Stimulated activated CD8-positive, alpha-beta memory T cell treated with anti-CD3 and anti-CD28 coated beads, Interleukin-4, amount 100 ng/mL, for 48 hours (primary cell): ENCODE measurements around the gene ZP2.
"Not testable (repeated sequence)": the region's sequence is repeated elsewhere in the genome, so short reads cannot be mapped to it uniquely, and the experiment has no call there.

Experiments used
- DNase-seq: peaks from one replicate; pipeline ENCODE4 v3.0.0-alpha.2; 2020

ZP2 gene

DNA sequence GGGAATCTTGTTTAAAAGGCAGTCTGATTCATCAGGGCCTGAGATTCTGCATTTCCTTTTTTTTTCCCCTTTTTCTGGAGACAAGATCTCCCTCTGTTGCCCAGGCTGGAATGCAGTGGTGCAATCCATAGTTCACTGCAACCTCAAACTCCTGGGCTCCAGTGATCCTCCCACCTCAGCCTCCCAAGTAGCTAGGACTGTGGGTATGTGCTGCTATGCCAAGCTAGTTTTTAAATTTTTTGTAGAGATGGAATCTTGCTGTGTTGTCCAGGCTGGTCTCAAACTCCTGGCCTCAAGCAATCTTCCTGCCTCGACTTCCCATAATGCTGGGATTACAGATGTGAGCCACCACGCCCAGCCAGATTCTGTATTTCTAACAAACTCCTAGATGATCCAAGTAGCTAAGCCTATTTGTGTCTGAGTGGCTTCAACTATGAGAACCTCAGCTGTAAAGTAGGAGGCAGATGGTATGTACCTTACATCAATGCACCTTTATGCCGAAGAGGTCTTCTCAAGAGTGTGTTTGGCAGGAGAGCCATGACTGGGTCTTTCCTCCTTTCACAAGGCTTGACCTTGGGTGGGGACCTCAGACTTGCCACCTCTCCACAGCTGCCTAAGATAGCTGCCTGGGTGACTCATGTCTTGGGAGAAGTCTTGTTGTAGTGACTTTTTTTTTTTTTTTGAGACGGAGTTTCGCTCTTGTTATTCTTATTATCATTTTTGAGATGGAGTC, 42.0 kb downstream of the ZP2 start:
- DNase-seq, result no peak

DNA sequence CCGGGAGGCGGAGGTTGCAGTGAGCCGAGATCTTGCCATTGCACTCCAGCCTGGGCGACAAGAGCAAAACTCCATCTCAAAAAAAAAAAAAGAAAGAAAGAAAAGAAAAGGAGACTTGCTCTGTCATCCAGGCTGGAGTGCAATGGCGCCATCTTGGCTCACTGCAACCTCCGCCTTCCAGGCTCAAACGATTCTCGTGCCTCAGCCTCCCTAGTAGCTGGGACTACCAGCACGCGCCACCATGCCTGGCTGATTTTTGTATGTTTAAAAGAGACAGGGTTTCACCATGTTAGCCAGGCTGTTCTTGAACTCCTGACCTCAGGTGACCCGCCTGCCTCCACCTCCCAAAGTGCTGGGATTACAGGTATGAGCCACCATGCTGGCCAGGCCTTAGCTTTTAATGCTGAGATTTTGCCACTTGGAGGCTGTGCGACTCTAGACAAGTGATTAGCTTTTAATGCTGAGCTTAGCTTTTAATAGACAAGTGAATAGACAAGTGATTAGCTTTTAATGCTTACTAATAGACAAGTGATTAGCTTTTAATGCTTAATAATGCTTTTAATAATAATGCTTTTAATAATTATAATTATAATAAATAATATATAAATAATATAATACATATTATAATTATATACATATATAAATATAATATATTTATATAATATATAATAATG, 43.3 kb downstream of the ZP2 start:
- no peak for DNase-seq

DNA sequence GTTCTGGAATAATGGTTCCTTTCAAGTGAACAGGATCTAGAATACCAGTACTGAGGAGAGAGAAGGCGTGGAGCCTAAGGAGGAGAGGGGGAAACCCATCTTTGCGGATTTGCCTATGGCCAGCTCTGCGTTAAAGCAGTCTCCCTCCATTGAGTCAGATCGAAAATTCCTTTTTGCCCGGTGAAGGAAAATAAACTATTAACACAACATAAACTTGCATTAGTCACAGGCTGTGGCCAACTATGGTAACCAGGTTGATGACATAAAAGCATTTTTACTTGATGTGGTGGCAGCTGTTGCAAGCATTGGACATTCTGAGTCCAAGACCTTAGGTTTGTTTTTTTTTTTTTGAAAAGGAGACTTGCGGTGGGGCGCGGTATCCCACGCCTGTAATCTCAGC, 44.0 kb downstream of the ZP2 start:
- no peak for DNase-seq

DNA sequence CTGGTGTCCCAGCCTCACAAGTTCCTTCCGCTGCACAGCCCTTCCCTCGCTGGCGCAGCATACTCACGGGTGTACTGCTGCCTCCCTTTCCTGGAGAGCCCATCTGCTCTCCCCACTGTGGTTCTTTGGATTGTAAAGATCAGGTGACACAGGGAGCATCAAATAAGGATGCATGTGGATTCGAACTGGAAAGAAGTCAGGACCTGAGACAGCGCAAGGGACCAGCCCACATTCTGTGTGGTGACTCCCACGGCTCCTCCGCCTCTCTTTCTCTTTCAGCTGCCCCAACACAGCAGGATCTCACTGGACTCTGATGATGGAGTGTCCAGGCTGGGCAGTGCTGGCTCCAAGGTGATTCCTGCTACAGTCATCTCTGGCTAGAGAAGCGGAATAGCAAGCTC, 44.8 kb downstream of the ZP2 start:
- DNase-seq, result no peak

DNA sequence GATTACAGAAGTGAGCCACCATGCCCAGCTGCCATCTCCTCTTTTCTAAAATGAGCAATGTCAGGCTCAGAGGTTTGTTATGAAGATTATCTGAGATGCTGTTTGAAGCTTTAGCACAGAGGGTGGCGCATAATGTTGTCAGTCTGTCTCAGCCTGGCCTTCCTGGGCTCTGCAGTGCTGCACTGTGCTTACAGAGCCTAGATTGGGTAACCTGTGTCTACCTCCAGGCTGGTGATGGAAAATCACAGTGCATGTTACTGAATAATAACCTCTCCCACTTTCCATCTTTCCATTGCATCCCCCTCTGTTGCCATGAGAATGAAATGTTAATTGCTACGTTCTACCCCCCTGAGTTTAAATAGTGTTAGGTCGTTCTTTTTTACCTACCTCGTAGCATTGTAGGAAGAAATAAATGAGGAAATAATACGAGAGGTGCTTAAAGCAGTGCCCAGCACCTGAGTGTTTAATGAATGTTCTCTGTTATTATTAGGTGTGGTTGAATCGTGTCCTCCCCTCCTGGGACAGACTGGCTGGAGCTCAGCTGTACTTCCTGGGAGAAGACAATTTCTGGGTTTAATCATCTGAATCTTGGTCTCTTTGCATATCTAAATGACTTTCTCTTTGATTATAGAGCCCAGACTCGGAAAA, 46.7 kb downstream of the ZP2 start:
- DNase-seq, result no peak

DNA sequence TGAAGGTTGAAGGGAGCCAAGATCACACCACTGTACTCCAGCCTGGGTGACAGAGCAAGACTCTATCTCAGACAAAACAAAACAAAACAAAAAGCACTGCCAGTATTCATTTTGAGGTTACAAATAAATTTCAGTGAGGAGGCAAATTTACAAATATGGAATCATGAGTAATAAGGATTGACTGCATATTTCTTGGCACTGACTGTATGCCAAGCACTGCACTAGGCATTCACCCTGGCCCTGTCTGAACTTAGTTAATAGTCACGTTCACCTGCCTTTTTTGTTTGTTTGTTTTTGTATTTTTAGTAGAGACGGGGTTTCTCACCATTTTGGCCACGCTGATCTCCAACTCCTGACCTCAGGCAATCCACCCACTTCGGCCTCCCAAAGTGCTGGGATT, 47.8 kb downstream of the ZP2 start:
- no peak for DNase-seq

DNA sequence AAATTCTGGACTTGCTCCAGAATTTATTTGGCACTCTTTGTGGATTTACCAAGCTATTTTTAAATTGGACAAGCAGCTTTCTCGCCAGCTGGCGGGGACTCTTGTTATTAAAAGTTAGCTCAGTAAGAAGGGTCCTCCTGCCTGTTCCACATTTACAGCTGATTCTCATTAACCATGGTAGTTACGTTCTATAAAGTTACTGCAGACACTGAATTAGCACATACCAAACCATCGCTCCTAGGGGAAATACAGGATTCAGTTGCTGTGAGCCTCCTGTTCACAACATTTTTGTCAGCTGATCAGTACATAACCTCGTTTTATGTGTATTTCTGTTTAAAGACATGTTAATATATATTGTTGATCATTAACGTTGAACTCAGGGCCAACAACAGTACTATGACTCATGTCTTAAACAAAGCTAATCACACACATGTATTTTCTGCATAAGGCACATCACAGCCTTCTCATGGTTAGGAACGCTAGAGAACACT, 48.7 kb downstream of the ZP2 start:
- no peak for DNase-seq

DNA sequence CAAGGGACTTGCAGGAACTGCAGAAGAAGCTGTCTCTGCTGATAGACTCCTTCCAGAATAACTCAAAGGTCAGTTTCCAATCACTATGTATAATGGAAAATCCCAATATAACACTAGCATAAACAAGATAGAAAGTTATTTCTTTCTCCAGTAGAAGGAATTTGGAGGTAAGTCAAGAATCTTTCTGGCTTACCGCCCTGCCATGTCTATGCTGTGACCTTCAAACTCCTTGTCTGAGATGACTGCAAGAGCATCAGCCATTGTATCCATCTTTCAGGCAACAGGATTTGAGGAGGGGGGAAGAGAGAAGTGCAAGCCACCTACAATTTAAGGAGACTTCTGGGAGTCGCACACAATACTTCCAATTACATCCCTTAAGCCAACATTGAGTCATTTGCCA, 50.2 kb downstream of the ZP2 start:
- no peak for DNase-seq

DNA sequence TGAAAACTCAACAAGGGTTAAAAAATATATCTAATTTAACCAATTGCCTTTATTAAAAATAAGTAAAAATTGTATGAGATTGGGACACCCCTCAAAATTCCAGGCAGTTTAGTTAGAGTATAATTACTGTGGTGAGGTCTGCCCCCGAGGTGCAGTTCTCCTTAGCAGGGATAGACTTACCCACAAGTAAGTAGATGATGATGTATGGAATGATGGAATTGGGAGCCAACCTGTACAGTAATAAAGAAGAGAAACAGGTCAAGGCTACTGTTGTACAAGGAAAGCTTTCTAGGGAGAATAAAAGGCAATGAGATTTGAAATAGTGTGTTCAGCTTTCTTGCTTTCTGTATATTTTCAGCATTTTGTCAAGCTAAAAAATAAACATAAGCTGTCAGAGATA, 51.1 kb downstream of the ZP2 start:
- no peak for DNase-seq

DNA sequence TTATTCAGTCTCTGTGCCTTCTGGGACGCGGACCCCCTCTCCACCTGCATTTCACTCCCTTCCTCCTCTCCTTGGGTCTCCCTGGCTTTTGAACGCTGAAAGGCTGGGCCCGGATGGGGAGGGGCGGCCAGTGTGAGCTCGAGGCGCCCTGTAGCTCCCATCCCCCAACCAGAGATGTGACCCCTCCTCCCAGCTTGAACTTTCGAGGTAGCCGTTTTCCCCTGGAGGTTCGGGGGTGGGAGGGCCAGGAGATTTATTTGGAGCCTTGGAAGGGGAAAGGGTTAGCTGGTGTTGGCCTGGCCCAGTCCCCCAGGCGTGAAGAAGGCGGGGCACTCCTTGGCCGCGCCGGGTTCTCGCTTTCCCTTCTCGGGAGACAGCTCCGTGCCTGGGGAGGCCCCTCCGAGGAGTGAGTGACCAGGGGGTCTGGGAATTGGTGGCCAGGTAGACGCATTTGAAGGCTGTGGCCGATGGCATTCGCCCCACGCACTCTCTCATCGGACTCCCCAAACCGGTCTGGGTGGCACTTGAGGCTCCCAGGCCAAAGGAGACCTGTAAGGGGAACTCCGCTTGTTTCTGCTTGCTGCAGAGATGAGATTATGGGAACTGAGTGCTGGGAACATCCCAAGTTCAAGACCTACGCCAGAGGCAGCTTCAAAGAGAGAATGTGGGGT, 52.0 kb downstream of the ZP2 start:
- DNase-seq, result no peak

DNA sequence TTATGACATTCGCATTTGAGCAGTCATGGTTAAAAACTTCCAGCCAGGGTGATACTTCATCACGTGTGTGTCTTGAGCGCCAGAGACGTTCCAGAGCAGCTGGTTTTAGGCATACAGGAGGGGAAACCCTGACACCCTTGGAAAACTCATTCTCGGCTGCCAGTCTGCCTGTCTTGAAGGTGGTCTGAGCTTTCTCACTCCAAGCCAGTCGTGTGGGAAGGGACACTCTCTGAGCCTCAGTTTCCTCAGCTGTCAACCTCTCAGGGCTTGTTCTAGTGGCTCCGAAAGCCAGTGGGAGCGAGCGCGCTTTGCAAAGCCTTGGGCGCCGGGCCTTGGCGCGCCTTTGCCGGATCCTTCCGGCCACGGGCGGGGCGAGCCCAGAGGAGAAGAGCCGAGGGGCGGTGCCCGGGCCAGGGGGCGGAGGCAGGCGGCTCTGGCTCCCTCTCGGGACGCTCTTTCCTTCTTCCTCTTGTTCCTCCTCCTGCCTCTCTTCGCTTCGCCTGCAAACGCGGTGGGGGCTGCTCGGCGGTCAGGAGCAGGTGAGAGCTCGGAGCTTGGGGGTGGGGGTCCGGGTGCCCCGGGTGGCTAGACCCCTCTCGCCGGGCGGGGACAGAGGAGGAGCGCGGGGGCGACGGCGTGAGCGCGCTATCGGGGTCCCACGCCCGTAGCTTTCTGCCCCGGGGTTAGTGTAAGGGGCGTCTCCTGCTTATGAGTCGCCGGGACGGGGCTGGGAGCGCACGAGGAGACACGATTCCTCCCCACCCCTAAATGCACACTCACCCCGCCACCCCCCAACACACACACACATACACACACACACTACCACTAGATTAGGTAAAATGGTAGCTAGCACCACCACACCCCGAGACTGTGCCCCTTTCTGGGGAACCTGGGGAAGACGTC, 52.9 kb downstream of the ZP2 start, which contains the start of gene LDAF1:
TSS of gene LDAF1 (plus strand) at position 467 of the 903 bp plus-strand sequence. CDS start 2,509 bp downstream, outside the sequence.
- DNase-seq, result peak; percentile 87

DNA sequence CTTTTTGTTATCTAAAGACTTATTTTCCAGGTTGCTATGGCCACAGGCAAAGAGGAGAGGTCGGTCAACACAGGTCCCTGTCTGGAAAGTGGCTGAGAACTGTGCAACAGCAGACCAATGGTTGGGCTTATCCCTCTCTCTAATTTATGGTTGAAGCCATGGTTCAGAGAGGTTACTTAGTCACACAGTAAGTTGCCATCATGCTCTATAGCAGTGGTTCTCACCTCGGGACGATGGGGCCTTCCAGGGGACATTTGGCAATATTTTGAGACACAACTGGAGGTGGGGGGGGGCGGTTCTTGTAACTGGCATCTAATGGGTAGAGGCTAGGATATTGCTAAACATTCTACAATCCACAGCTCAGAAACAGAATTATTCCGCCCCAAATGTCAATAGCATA, 53.7 kb downstream of the ZP2 start:
- DNase-seq, result no peak

DNA sequence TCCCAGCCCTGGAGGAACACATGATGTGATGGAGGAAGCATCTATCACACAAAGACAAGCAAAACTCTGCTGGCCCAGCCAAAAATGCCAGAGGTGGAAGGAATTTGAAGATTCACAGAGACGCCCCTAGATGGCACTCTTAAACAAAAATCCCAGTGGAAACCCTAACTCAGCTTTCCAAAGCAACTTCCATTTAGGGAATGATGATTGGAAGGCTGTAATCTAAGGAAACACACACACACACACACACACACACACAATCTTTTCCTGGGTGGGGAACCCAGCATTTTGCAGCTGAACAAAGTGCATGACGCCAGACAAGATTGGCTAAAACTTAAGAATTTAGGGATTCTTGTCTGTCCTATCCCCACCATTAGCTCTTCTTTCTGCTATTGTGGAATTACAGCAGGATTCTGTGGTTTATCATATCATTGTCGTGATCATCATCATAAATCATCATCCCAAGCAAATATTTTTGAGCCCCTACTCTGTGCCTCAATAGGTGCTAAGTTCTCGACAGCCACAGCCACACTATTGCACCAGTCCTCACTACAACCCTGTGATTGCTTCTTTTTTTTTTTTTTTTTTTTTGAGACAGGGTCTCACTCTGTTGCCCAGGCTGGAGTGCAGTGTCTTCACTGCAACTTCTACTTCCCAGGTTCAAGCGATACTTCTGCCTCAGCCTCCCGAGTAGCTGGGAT, 54.5 kb downstream of the ZP2 start:
- no peak for DNase-seq

DNA sequence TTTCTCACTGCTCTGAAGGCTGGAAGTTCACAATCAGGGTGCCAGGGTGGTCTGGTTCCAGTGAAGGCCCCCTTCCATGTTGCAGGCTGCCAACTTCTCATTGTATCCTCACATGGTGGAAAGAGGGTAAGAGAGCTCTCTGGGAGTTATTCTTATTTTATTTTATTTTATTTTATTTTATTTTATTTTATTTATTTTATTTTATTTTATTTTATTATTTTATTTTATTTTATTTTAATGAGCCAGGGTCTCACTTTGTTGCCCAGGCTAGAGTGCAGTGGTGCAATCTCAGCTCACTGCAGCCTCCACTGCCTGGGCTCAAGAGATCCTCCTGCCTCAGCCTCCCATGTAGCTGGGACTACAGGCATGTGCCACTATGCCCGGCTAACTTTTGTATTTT, 55.4 kb downstream of the ZP2 start:
- DNase-seq, result not testable (repeated sequence)

DNA sequence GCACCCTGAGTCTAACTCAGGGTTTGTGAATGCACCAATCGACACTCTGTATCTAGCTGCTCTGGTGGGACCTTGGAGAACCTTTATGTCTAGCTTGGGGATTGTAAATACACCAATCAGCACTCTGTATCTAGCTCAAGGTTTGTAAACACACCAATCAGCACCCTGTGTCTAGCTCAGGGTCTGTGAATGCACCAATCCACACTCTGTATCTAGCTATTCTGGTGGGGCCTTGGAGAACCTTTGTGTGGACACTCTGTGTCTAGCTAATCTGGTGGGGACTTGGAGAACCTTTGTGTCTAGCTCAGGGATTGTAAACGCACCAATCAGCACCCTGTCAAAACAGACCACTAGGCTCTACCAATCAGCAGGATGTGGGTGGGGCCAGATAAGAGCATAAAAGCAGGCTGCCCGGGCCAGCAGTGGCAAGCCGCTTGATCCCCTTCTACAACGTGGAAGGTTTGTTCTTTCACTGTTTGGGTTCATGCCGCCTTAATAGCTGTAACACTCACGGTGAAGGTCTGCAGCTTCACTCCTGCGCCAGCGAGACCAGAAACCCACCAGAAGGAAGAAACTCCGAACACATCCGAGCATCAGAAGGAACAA, 58.1 kb downstream of the ZP2 start:
- DNase-seq, result not testable (repeated sequence)

DNA sequence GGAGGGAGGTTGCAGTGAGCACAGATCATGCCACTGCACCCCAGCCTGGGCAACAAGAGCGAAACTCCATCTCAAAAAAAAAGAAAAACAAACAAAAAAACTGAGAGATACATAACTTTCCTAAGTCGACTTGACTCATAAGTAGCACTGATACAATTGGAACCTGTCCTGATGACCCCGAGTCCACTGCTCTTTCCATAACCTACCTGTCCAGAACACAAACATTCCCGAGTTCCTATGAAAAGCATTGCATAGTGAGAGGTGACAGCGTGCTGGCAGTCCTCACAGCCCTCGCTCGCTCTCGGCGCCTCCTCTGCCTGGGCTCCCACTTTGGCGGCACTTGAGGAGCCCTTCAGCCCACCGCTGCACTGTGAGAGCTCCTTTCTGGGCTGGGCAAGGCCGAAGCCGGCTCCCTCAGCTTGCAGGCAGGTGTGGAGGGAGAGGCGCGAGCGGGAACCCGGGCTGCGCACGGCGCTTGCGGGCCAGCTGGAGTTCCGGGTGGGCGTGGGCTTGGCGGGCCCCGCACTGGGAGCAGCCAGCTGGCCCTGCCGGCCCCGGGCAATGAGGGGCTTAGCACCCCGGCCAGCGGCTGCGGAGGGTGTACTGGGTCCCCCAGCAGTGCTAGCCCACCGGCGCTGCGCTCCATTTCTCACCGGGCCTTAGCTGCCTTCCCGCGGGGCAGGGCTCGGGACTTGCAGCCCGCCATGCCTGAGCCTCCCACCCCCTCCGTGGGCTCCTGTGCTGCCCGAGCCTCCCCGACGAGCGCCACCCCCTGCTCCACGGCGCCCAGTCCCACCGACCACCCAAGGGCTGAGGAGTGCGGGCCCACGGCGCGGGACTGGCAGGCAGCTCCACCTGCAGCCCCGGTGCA, 59.0 kb downstream of the ZP2 start:
- not testable (repeated sequence) for DNase-seq

DNA sequence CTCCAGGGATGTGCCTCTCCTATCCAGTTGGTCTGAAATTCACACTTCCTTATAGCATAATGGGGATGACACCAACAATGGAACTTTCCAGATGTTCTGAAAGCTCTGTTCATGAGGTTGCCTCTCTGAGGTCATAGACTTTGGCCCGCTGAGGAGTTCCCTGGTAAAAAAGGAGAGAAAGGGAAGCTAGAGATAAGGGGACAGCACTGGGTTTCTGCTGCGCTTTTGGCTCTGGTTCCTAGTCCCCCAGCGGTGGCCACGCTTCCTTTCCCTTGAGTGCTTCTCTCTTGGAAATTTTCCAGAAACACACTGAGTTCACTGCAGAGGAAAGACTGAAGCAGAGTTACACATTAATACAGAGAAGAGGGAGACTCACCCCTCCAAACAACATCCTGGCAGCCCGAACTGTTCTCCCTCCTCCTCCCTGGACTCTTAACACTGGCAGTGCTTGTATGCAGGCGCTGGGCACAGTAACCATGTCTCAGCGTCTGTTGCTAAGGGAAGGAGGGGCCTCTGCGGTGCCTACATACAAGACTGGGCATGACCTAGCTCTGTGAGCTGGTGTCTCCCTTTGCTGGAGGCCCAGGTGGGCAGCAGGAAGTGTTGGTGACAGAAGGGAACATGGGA, 60.9 kb downstream of the ZP2 start, which contains the start of gene DNAH3:
TSS of gene DNAH3 (minus strand) at position 472 of the 627 bp plus-strand sequence. CDS start 527 bp downstream, outside the sequence.
- no peak for DNase-seq
